ENCODE measurements around the gene AMN. TPM values are rescaled to one million over a fixed set of nuclear protein-coding genes. Genes with fewer than 3 reads are reported as not detected.

The AMN gene
- total RNA-seq, 2 experiments from 2014 or later: 0.35 to 5.6 TPM

DNA sequence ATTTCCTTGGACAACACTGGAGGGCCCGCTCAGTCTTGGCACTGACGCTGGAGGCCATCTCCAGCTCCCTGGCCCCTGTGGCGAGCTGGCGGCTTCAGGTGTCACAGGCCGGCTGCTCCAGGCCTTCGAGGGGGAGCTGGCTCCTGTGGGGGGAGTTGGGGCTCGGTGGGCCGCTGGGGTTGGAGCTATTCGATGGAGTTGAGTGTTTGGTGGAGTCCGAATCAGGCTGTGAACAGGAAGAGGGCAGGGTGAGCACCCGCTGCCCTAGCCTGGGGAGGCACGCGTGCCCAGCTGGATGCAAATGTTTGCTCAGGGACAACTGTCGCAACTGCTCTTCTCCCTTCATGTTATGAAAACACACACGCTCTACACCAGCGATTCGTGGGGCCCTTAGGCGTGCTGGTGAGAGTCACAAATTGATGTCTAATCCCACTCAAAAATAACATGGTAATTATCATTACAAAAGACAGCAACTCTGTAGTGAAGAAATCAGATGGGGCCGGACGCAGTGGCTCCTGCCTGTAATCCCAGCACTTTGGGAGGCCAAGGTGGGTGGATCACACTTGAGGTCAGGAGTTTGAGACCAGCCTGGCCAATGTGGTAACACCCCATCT, 11.3 kb downstream of the AMN start:
- no peak for TF ChIP-seq EZH2phosphoT487 (IDR thresholded peaks at IDR 0.05; ENCODE audit: borderline replicate concordance, low read depth, low read length)
- TF ChIP-seq, protein P1, sequence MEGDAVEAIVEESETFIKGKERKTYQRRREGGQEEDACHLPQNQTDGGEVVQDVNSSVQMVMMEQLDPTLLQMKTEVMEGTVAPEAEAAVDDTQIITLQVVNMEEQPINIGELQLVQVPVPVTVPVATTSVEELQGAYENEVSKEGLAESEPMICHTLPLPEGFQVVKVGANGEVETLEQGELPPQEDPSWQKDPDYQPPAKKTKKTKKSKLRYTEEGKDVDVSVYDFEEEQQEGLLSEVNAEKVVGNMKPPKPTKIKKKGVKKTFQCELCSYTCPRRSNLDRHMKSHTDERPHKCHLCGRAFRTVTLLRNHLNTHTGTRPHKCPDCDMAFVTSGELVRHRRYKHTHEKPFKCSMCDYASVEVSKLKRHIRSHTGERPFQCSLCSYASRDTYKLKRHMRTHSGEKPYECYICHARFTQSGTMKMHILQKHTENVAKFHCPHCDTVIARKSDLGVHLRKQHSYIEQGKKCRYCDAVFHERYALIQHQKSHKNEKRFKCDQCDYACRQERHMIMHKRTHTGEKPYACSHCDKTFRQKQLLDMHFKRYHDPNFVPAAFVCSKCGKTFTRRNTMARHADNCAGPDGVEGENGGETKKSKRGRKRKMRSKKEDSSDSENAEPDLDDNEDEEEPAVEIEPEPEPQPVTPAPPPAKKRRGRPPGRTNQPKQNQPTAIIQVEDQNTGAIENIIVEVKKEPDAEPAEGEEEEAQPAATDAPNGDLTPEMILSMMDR (conservative IDR thresholded peaks at IDR 0.05; ENCODE audit: low read length): no peak
- ChIA-PET POLR2A (interaction anchor here (1.8 kb wide), 1 partner anchor 11 kb away, joined by 7 read pairs; no protein-coding TSS in a partner anchor), CTCF (ENCODE audit: unreplicated experiment) (no interaction called here)
- H3K27ac ChIP-seq (ENCODE audit: low read depth, low read length, poor library complexity, severe bottlenecking): peak overlapping the region; percentile 21
- peak; percentile 39 for DNase-seq (ENCODE audit: low spot score)
- no peaks in the 10 kb centered on the region for H3K36me3 ChIP-seq (ENCODE audit: insufficient read depth, low read length)
- intact Hi-C loops (cut with micrococcal nuclease; ENCODE audit: unreplicated experiment): no loop called here
- BruUV-seq (replicated peaks): no TSS peak
- no peaks in the 10 kb centered on the region for H3K9me2 ChIP-seq (ENCODE audit: insufficient read depth, low read length)
- H3K4me3 ChIP-seq (ENCODE audit: low read depth, low read length, poor library complexity, severe bottlenecking): no peak overlapping the region
- H3K4me2 ChIP-seq (ENCODE audit: low read length): peak overlapping the region; percentile 18
- H4K20me1 ChIP-seq (ENCODE audit: insufficient read depth, low read length): no peaks in the 10 kb centered on the region
- H2AFZ ChIP-seq (ENCODE audit: low read length): peak overlapping the region; percentile 7; the same call in 1 of the 2 replicates
- H3K4me1 ChIP-seq (ENCODE audit: insufficient read depth, low read length, poor library complexity, severe bottlenecking): peaks cover 39% of the 10 kb centered on the region
- no peaks in the 10 kb centered on the region; the same call in 1 of the 2 replicates for H3K9me3 ChIP-seq (ENCODE audit: low read length)
- no peaks in the 10 kb centered on the region for H3K79me2 ChIP-seq (ENCODE audit: insufficient read depth, low read depth, low read length)

DNA sequence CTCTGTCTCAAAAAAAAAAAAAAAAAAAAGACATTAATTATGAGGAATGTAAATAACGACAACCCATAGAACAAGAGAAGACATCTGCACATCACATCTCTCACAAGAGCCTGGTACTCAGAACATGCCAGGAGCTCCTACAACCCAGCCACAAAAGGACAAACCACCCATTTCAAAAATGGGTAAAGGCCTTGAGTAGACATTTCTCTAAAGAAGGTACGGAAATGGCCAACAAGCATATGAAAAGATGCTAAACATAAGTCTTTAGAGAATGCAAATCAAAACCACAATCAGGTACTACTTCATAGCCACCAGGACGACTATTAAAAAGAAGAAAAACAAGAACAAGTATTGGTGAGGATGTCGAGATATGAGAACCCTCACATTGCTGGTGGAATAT, 13.3 kb downstream of the AMN start:
- Histone ChIP-seq H3K36me3 (ENCODE audit: insufficient read depth, low read length) (no peaks in the 10 kb centered on the region), H3K27ac (ENCODE audit: low read depth, low read length, poor library complexity, severe bottlenecking) (peak overlapping the region; percentile 36), H3K9me2 (ENCODE audit: insufficient read depth, low read length) (no peaks in the 10 kb centered on the region), H4K20me1 (ENCODE audit: insufficient read depth, low read length) (no peaks in the 10 kb centered on the region), H3K79me2 (ENCODE audit: insufficient read depth, low read depth, low read length) (no peaks in the 10 kb centered on the region), H2AFZ (ENCODE audit: low read length) (peak overlapping the region; percentile 78; the same call in 1 of the 2 replicates), H3K9me3 (ENCODE audit: low read length) (no peaks in the 10 kb centered on the region; the same call in 1 of the 2 replicates), H3K4me1 (ENCODE audit: insufficient read depth, low read length, poor library complexity, severe bottlenecking) (peaks cover 40% of the 10 kb centered on the region), H3K4me3 (ENCODE audit: low read depth, low read length, poor library complexity, severe bottlenecking) (peak overlapping the region; percentile 12), H3K4me2 (ENCODE audit: low read length) (peak overlapping the region; percentile 68)
- BruUV-seq (replicated peaks): no TSS peak
- CTCF ChIA-PET (ENCODE audit: unreplicated experiment): no interaction called here
- TF ChIP-seq EZH2phosphoT487 (IDR thresholded peaks at IDR 0.05; ENCODE audit: borderline replicate concordance, low read depth, low read length): no peak
- TF ChIP-seq, protein P1 (conservative IDR thresholded peaks at IDR 0.05; ENCODE audit: low read length): no peak
- peak; percentile 42 for DNase-seq (ENCODE audit: low spot score)
- POLR2A ChIA-PET: interaction anchor here (0.6 to 1.8 kb wide), 4 partner anchors 9 to 455 kb away, joined by 3 to 7 read pairs (median 4); no protein-coding TSS in a partner anchor
- intact Hi-C loops (cut with micrococcal nuclease; ENCODE audit: unreplicated experiment): no loop called here
